Endothelial cell of umbilical vein (primary cell): Measurements from ENCODE around the gene AGAP3.

Source experiments
- CTCF ChIP-seq, 2 donors: IDR thresholded peaks; 1 replicate in 1 of 2; 2 replicates in 1 of 2; pipeline ENCODE4 v1.5.1; 2011; ENCODE audit warnings: low read length in 2 of 2, mild to moderate bottlenecking in 2 of 2, moderate library complexity in 2 of 2, control low read depth in 1 of 2, inconsistent platforms in 1 of 2, low read depth in 1 of 2; ENCODE audit not compliant: insufficient read depth in 1 of 2; ENCODE audit errors: extremely low read depth in 1 of 2
- EZH2 ChIP-seq: IDR thresholded peaks from 2 replicates; pipeline ENCODE4 v1.6.1; 2012; ENCODE audit warnings: borderline replicate concordance, low read depth, mild to moderate bottlenecking, moderate library complexity, low read length, inconsistent platforms; ENCODE audit not compliant: severe bottlenecking
- FOS ChIP-seq: IDR thresholded peaks from 2 replicates; pipeline ENCODE4 v1.6.1; 2011; ENCODE audit warnings: mild to moderate bottlenecking, low read length, moderate library complexity, borderline replicate concordance; ENCODE audit not compliant: insufficient read depth
- GATA2 ChIP-seq: IDR thresholded peaks from 2 replicates; pipeline ENCODE4 v1.7.0; 2011; ENCODE audit warnings: low read depth, mild to moderate bottlenecking, moderate library complexity, mixed read lengths, low read length; ENCODE audit not compliant: insufficient read length, insufficient read depth
- JUN ChIP-seq: IDR thresholded peaks from 2 replicates; pipeline ENCODE4 v1.6.1; 2011; ENCODE audit warnings: borderline replicate concordance, low read depth; ENCODE audit not compliant: insufficient read length, insufficient read depth
- MAX ChIP-seq: IDR thresholded peaks from 2 replicates; pipeline ENCODE4 v1.6.1; 2011; ENCODE audit not compliant: insufficient read depth, insufficient read length
- MYC ChIP-seq: IDR thresholded peaks from one replicate; pipeline ENCODE4 v1.6.1; 2011; ENCODE audit warnings: mild to moderate bottlenecking, low read depth, low read length
- POLR2A ChIP-seq: IDR thresholded peaks from 2 replicates; pipeline ENCODE4 v1.6.1; 2012; ENCODE audit warnings: low read depth, mild to moderate bottlenecking, control low read depth, low read length
- POLR2AphosphoS5 ChIP-seq: IDR thresholded peaks from 2 replicates; pipeline ENCODE4 v1.6.1; 2012; ENCODE audit warnings: low read depth, mild to moderate bottlenecking, control low read depth, low read length, moderate library complexity; ENCODE audit not compliant: insufficient read depth

- TF ChIP-seq POLR2AphosphoS5: no peak
- TF ChIP-seq CTCF (IDR thresholded peaks at IDR 0.05; ENCODE audit: extremely low read depth in 1 of 2, insufficient read depth in 1 of 2, low read depth in 1 of 2, low read length in 2 of 2): no peak
- no peak for TF ChIP-seq JUN
- no peak for TF ChIP-seq EZH2
- TF ChIP-seq POLR2A: no peak
- TF ChIP-seq MYC: no peak
- TF ChIP-seq GATA2: no peak
- TF ChIP-seq FOS: no peak
- TF ChIP-seq MAX: no peak
These were observed 44.5 kb downstream of the AGAP3 start for GRCh38 chr7:151130741-151131157.
